GM12878 (cell line): ENCODE measurements around the gene FBXL14. TPM values are rescaled to one million over a fixed set of nuclear protein-coding genes. Genes with fewer than 3 reads are reported as not detected.

Experiments used
- ATAC-seq: fragments of 200-7000 bp; cut with Tn5 transposase; 3 replicates; pipeline ENCODE4 v1.9.1; 2020; ENCODE audit warnings: mild to moderate bottlenecking, moderate library complexity
- BruUV-seq: library from RNA; stranded (reverse); fragments of 400-500 nt; replicated peaks from 2 replicates; lab custom pipeline; 2021; lab: Mats Ljungman, UMichigan
- CTCF ChIA-PET: fragments of 300-600 bp; sonication (Branson Sonifier 250); formaldehyde crosslinking; extraction: SDS; loops from one replicate; lab custom pipeline; 2021; ENCODE audit warnings: inconsistent platforms; lab: Yijun Ruan, JAX
- POLR2A ChIA-PET: fragments of 350-600 bp; formaldehyde crosslinking; extraction: SDS; loops from one replicate; lab custom pipeline; 2021; ENCODE audit warnings: inconsistent platforms; lab: Charles Lee
- RAD21 ChIA-PET: fragments of 300-600 bp; sonication (Branson Sonifier 250); formaldehyde crosslinking; loops from one replicate; lab custom pipeline; 2023; ENCODE audit warnings: antibody characterized with exemption; ENCODE audit not compliant: unreplicated experiment; lab: Charles Lee
- SMC1A ChIA-PET: fragments of 300-600 bp; sonication (Branson Sonifier 250); formaldehyde crosslinking; loops from one replicate; lab custom pipeline; 2023; ENCODE audit not compliant: unreplicated experiment, uncharacterized antibody; lab: Charles Lee
- DNase-seq: peaks from one replicate; pipeline ENCODE4 v3.0.0-alpha.2; 2011; ENCODE audit warnings: low read depth, low spot score
- FAIRE-seq: peaks from 3 replicates; lab custom pipeline; 2011; peaks lifted over from hg19 to GRCh38; lab: Jason Lieb, UNC
- H2AFZ ChIP-seq: 2 replicates; pipeline ENCODE4 v1.6.0; 2011; ENCODE audit warnings: low read depth, low read length, control low read depth; ENCODE audit not compliant: control insufficient read depth
- H3K27ac ChIP-seq: 2 replicates; pipeline ENCODE4 v1.5.1; 2011; ENCODE audit warnings: control low read depth; ENCODE audit not compliant: control insufficient read depth, insufficient read depth
- H3K27me3 ChIP-seq, 2 experiments: replicated peaks in 1 of 2; 2 replicates each; pipeline versions ENCODE4 v1.6.0 to v1.6.1; 2011; ENCODE audit warnings: low read length in 1 of 2; ENCODE audit not compliant: control insufficient read depth in 2 of 2, insufficient read depth in 2 of 2
- H3K36me3 ChIP-seq, 2 experiments: 2 replicates each; pipeline ENCODE4 v1.5.1; 2011; ENCODE audit warnings: low read length in 1 of 2; ENCODE audit not compliant: control insufficient read depth in 2 of 2, insufficient read depth in 2 of 2
- H3K4me1 ChIP-seq: 2 replicates; pipeline ENCODE4 v1.6.1; 2011; ENCODE audit warnings: mild to moderate bottlenecking, low read length, moderate library complexity, mixed read lengths; ENCODE audit not compliant: control insufficient read depth, insufficient read depth
- H3K4me2 ChIP-seq: 2 replicates; pipeline ENCODE4 v1.6.0; 2011; ENCODE audit warnings: control low read depth; ENCODE audit not compliant: control insufficient read depth, insufficient read depth
- H3K4me3 ChIP-seq: fragments of 200-600 bp; sonication (generic); 2 replicates; pipeline ENCODE4 v1.5.1; 2016
- H3K79me2 ChIP-seq: 2 replicates; pipeline ENCODE4 v1.6.0; 2011; ENCODE audit warnings: low read length; ENCODE audit not compliant: control insufficient read depth, insufficient read depth
- H3K9ac ChIP-seq: 2 replicates; pipeline ENCODE4 v1.8.0; 2011; ENCODE audit warnings: low read length, control low read depth, mixed read lengths; ENCODE audit not compliant: control insufficient read depth, insufficient read depth
- H3K9me3 ChIP-seq: replicated peaks from 3 replicates; pipeline ENCODE4 v1.5.1; 2011; ENCODE audit warnings: mild to moderate bottlenecking, low read length; ENCODE audit not compliant: control insufficient read depth, insufficient read depth
- H4K20me1 ChIP-seq: 2 replicates; pipeline ENCODE4 v1.6.0; 2011; ENCODE audit not compliant: control insufficient read depth, insufficient read depth
- BACH1 ChIP-seq: fragments of 450-650 bp; IDR thresholded peaks from 2 replicates; pipeline ENCODE4 v1.6.1; 2017; ENCODE audit warnings: mild to moderate bottlenecking, borderline replicate concordance
- BHLHE40 ChIP-seq, 2 experiments: fragments of 450-650 bp in 1 of 2; IDR thresholded peaks; 2 replicates each; pipeline ENCODE4 v1.6.1; 2011 to 2017; ENCODE audit warnings: low read depth in 2 of 2, borderline replicate concordance in 1 of 2, improper control_type of control experiment in 1 of 2, low read length in 1 of 2, mild to moderate bottlenecking in 1 of 2
- DPF2 ChIP-seq: fragments of 450-650 bp; IDR thresholded peaks from 2 replicates; pipeline ENCODE4 v1.6.1; 2017; ENCODE audit warnings: mild to moderate bottlenecking
- EGR1 ChIP-seq, 2 experiments: IDR thresholded peaks; 1 replicate in 1 of 2; 2 replicates in 1 of 2; pipeline ENCODE4 v1.6.1; 2011 to 2012; ENCODE audit warnings: low read depth in 2 of 2, low read length in 2 of 2, borderline replicate concordance in 1 of 2, mild to moderate bottlenecking in 1 of 2, moderate library complexity in 1 of 2
- EP300 ChIP-seq, 2 experiments: fragments of 150-350 bp in 1 of 2; IDR thresholded peaks; 2 replicates each; pipeline ENCODE4 v1.6.1; 2011 to 2012; ENCODE audit warnings: low read depth in 2 of 2, low read length in 2 of 2, borderline replicate concordance in 1 of 2, improper control_type of control experiment in 1 of 2, inconsistent platforms in 1 of 2; ENCODE audit not compliant: control insufficient read depth in 1 of 2
- HDAC6 ChIP-seq: fragments of 200-600 bp; sonication (generic); IDR thresholded peaks from one replicate; pipeline ENCODE4 v1.8.0; 2017; ENCODE audit warnings: antibody characterized with exemption; ENCODE audit not compliant: unreplicated experiment
- IRF4 ChIP-seq: IDR thresholded peaks from 2 replicates; pipeline ENCODE4 v1.6.1; 2011; ENCODE audit warnings: low read depth, low read length
- MTA3 ChIP-seq: IDR thresholded peaks from 2 replicates; pipeline ENCODE4 v1.6.1; 2012; ENCODE audit warnings: low read length, inconsistent platforms, borderline replicate concordance
- NR2F1 ChIP-seq: fragments of 450-650 bp; conservative IDR thresholded peaks from 2 replicates; pipeline ENCODE4 v1.6.1; 2017; ENCODE audit warnings: mild to moderate bottlenecking
- PAX8 ChIP-seq: fragments of 450-650 bp; IDR thresholded peaks from 2 replicates; pipeline ENCODE4 v1.6.1; 2017; ENCODE audit warnings: mild to moderate bottlenecking, moderate library complexity
- SREBF1 ChIP-seq: IDR thresholded peaks from 2 replicates; pipeline ENCODE4 v1.6.1; 2012; ENCODE audit warnings: mild to moderate bottlenecking, low read length
- STAT3 ChIP-seq: IDR thresholded peaks from 2 replicates; pipeline ENCODE4 v1.6.1; 2011; ENCODE audit warnings: low read depth, low read length, improper control_type of control experiment
- TAF1 ChIP-seq: IDR thresholded peaks from 2 replicates; pipeline ENCODE4 v1.6.1; 2011; ENCODE audit warnings: mild to moderate bottlenecking, low read depth, low read length, borderline replicate concordance
- WRNIP1 ChIP-seq: IDR thresholded peaks from 2 replicates; pipeline ENCODE4 v1.6.1; 2011; ENCODE audit warnings: low read depth, low read length, improper control_type of control experiment, borderline replicate concordance
- ZNF24 ChIP-seq: fragments of 450-650 bp; IDR thresholded peaks from 2 replicates; pipeline ENCODE4 v1.6.1; 2017; ENCODE audit warnings: antibody characterized with exemption, mild to moderate bottlenecking
- WGBS: methylation state at CpG from one replicate; pipeline ENCODE4 v1.1.6; 2016; ENCODE audit warnings: low lambda C conversion rate; ENCODE audit not compliant: insufficient replicate concordance, insufficient coverage; ENCODE audit errors: missing lambda C conversion rate; 5-methylcytosine and 5-hydroxymethylcytosine counted together
- in situ Hi-C: fragments of 300-500 bp; cut with MboI; formaldehyde crosslinking; loops from 9 replicates; pipeline ENCODE4 v1.14.3; 2018; ENCODE audit warnings: mixed read lengths
- intact Hi-C: fragments of 100-400 bp; cut with micrococcal nuclease; formaldehyde crosslinking; loops from one replicate; pipeline ENCODE4 v1.14.2; 2022; ENCODE audit not compliant: unreplicated experiment
- polyA plus RNA-seq, 11 experiments: library from polyadenylated mRNA; depleted of rRNA in 4 of 11; unstranded in 6 of 11; stranded (reverse) in 5 of 11; fragments of >200 nt; fragmentation: Nextera tagmentation in 4 of 11; fragmentation: Illumina TruSeq in 1 of 11; extraction: Ambion mirVana in 4 of 11; extraction: Trizol in 1 of 11; gene quantifications; 1 replicate in 1 of 11; 2 replicates in 10 of 11; pipeline versions ENCODE4 v1.2.1 to v1.2.3, GENCODE V29; 2011 to 2016; ENCODE audit warnings: inconsistent platforms in 2 of 11, missing spikeins in 2 of 11, low read depth in 1 of 11
- total RNA-seq, 4 experiments: library from RNA; depleted of rRNA in 3 of 4; stranded (reverse); fragments of >200 nt in 3 of 4; fragmentation: Illumina TruSeq in 1 of 4; extraction: Trizol in 1 of 4; gene quantifications; 2 replicates each; pipeline versions ENCODE4 v1.2.1 to v1.2.3, GENCODE V29; 2013 to 2021
- TF ChIP-seq, protein P1 (sequence below): fragments of 450-650 bp; formaldehyde crosslinking; IDR thresholded peaks from 2 replicates; pipeline ENCODE4 v1.5.0; 2022; ENCODE audit warnings: mild to moderate bottlenecking, missing genetic modification characterization

The FBXL14 gene
- total and polyA plus RNA-seq, 10 of the 15 experiments (the other 5 are each of a cell fraction or from before 2014, with no cell fraction given) = 0.44 to 19.0 (median 2.9) TPM

DNA sequence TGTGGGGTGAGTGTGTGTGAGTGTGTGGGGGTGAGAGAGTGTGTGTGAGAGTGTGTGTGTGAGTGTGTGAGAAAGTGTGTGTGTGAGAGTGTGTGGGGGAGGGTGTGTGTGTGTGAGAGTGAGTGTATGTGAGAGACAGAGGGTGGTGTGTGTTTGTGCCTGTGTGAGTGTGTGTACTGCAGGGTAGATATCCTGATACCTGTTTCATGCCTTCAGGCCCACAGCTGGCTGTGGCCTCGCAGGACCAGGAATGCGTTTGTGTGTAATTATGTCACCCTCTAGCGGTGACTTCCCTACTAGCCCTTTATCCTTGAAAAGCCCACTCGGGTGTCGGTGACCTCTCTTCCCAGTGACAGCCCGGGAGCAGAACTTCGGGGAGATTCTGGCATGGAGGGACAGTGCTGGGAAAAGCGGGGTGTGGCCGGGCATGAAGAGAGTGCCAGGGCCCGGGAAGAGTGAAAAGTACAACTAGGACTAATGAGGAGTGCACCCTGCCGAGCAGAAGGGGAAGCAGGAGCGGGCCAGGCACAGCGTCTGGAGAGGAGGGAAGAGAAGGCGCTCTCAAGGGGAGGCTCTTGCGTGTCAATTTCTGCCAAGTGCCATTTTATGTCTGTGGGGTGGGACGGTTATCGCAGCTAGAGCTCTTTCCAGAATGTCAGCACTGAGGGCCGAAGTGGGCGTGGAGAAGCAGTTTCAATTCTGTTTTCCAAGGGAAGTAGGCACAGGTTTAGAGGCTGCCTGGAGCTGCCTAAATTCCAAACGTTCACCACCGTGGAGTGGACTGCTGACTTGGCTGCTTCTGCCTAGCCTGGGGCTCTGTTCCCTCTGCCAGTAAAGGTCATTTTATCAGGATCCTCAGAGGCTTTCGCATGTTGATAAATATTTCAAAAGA lies 11.0 kb upstream of the FBXL14 start:
- peak overlapping the region; percentile 89 for H2AFZ ChIP-seq
- no peaks in the 10 kb centered on the region; the same call in 1 of the 2 replicates for H3K79me2 ChIP-seq
- intact Hi-C loops (no loop called here), in situ Hi-C loops (no loop called here)
- WGBS = 1% methylated on average over 22 of the region's 22 CpGs
- DNase-seq = no peak
- H3K4me1 ChIP-seq = peaks cover 48% of the 10 kb centered on the region
- RAD21 ChIA-PET = interaction anchor here (1.0 to 2.8 kb wide), 18 partner anchors 12 to 512 kb away, joined by 3 to 68 read pairs (median 6); partner anchors contain the start of gene WNT5B
- TSS peak; percentile 83 for BruUV-seq
- H3K9me3 ChIP-seq = no peaks in the 10 kb centered on the region
- SMC1A ChIA-PET = interaction anchor here (0.6 to 2.8 kb wide), 21 partner anchors 10 to 1035 kb away, joined by 3 to 61 read pairs (median 4); no protein-coding TSS in a partner anchor
- no peaks in the 10 kb centered on the region for H4K20me1 ChIP-seq
- peak overlapping the region; percentile 71 for H3K9ac ChIP-seq
- peak; percentile 82 for FAIRE-seq
- ATAC-seq = peak; percentile 73
- H3K27me3 ChIP-seq = no peaks in the 10 kb centered on the region
- H3K4me2 ChIP-seq = peak overlapping the region; percentile 99
- CTCF ChIA-PET = interaction anchor here (0.7 to 3.1 kb wide), 24 partner anchors 10 to 647 kb away, joined by 3 to 71 read pairs (median 5); partner anchors contain the start of gene WNT5B
- POLR2A ChIA-PET = interaction anchor here (0.6 to 2.4 kb wide), 5 partner anchors 11 to 71 kb away, joined by 3 to 13 read pairs (median 5); no protein-coding TSS in a partner anchor
- H3K4me3 ChIP-seq = peak overlapping the region; percentile 61; the same call in 1 of the 2 replicates
- peak overlapping the region; percentile 79 for H3K27ac ChIP-seq
- no peaks in the 10 kb centered on the region for H3K36me3 ChIP-seq
- no peak for TF ChIP-seq EP300 (IDR thresholded peaks at IDR 0.05; ENCODE audit: borderline replicate concordance in 1 of 2, control insufficient read depth in 1 of 2, low read depth in 2 of 2, low read length in 2 of 2)
- TF ChIP-seq NR2F1 = peak; percentile 44; the same call in 1 of the 2 replicates
- no peak for TF ChIP-seq STAT3
- no peak for TF ChIP-seq HDAC6
- no peak for TF ChIP-seq TAF1
- TF ChIP-seq SREBF1 = no peak
- no peak for TF ChIP-seq DPF2
- TF ChIP-seq IRF4 = peak; percentile 74; the same call in 1 of the 2 replicates
- TF ChIP-seq, protein P1, sequence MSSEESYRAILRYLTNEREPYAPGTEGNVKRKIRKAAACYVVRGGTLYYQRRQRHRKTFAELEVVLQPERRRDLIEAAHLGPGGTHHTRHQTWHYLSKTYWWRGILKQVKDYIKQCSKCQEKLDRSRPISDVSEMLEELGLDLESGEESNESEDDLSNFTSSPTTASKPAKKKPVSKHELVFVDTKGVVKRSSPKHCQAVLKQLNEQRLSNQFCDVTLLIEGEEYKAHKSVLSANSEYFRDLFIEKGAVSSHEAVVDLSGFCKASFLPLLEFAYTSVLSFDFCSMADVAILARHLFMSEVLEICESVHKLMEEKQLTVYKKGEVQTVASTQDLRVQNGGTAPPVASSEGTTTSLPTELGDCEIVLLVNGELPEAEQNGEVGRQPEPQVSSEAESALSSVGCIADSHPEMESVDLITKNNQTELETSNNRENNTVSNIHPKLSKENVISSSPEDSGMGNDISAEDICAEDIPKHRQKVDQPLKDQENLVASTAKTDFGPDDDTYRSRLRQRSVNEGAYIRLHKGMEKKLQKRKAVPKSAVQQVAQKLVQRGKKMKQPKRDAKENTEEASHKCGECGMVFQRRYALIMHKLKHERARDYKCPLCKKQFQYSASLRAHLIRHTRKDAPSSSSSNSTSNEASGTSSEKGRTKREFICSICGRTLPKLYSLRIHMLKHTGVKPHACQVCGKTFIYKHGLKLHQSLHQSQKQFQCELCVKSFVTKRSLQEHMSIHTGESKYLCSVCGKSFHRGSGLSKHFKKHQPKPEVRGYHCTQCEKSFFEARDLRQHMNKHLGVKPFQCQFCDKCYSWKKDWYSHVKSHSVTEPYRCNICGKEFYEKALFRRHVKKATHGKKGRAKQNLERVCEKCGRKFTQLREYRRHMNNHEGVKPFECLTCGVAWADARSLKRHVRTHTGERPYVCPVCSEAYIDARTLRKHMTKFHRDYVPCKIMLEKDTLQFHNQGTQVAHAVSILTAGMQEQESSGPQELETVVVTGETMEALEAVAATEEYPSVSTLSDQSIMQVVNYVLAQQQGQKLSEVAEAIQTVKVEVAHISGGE = no peak
- TF ChIP-seq PAX8 = no peak
- no peak for TF ChIP-seq ZNF24
- TF ChIP-seq EGR1 (IDR thresholded peaks at IDR 0.05; ENCODE audit: borderline replicate concordance in 1 of 2, low read depth in 2 of 2, low read length in 2 of 2) = 0 out of 3 replicates have a peak, but pooled peaks of 1 of the 2 experiments have one; percentile 6
- TF ChIP-seq MTA3 = peak; percentile 23; the same call in 1 of the 2 replicates
- 0 out of 2 replicates have a peak, but pooled peaks have one; percentile 11 for TF ChIP-seq BACH1
- TF ChIP-seq BHLHE40 (IDR thresholded peaks at IDR 0.05; ENCODE audit: borderline replicate concordance in 1 of 2, low read depth in 2 of 2, low read length in 1 of 2) = no peak; a peak in 1 of 4 replicates
- TF ChIP-seq WRNIP1 = 0 out of 2 replicates have a peak, but pooled peaks have one; percentile 55
